Bronchial epithelial cell (primary cell): ENCODE measurements around the gene KIF22. TPM values are rescaled to one million over a fixed set of nuclear protein-coding genes. Genes with fewer than 3 reads are reported as not detected.
"Not testable (repeated sequence)": the region's sequence is repeated elsewhere in the genome, so short reads cannot be mapped to it uniquely, and the experiment has no call there.

ENCODE experiments used
- DNase-seq: peaks from one replicate; pipeline ENCODE4 v3.0.0-alpha.2; 2010; ENCODE audit warnings: low read depth
- FAIRE-seq: peaks from 2 replicates; lab custom pipeline; 2011; peaks lifted over from hg19 to GRCh38; lab: Jason Lieb, UNC
- H3K27me3 ChIP-seq: 2 replicates; pipeline ENCODE4 v1.5.1; 2011; ENCODE audit warnings: low read length; ENCODE audit not compliant: control insufficient read depth, insufficient read depth
- H3K36me3 ChIP-seq: 2 replicates; pipeline ENCODE4 v1.5.1; 2011; ENCODE audit warnings: low read length; ENCODE audit not compliant: control insufficient read depth, insufficient read depth
- H3K4me3 ChIP-seq: 2 replicates; pipeline ENCODE4 v1.5.1; 2011; ENCODE audit warnings: mild to moderate bottlenecking, low read depth, low read length, control low read depth
- total RNA-seq: library from RNA; depleted of rRNA; stranded (reverse); fragments of >200 nt; gene quantifications from 2 replicates; pipeline ENCODE4 v1.2.1, GENCODE V29; 2014
- TF ChIP-seq, protein P1 (sequence below): IDR thresholded peaks from 2 replicates; pipeline ENCODE4 v1.5.1; 2011; ENCODE audit warnings: mild to moderate bottlenecking, moderate library complexity, low read length, control low read depth, inconsistent platforms; ENCODE audit not compliant: insufficient read depth, severe bottlenecking

The KIF22 gene
- total RNA-seq, 1 donor from 2014 or later = 11.3 TPM

DNA sequence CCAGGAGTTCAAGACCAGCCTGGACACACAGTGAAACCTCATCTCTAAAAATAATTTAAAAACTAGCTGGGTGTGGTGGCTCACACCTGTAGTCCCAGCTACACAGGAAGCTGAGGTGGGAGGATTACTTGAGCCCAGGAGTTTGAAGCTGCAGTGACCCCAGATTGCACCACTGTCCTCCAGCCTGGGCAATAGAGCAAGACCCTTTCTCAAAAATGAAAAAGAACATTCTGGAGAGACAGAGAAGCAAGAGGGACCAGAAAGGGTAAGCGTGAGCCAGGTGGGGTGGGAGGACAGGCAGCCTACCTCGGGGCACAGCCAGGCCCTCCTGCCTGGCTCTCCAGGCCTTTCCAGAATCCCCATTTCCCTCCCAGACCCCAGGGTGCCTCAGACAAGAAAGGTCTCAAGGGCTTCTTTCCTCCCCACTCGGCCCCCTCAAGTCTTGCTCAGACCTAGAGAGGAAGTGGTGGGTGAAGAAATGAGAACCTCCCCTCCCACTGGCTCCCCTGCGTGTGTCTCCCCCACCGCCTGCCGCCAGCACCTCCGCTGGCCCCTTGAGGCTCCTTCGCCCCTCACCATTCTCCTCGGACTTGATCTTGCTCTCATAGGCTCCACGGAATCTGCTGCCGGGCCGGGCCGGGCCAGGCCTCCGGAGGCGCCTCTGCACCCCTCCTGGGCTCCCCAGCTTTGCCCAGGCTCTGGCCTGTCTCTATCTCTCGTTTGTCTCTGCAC lies 45.3 kb upstream of the KIF22 start:
- no peak for FAIRE-seq
- no peak for DNase-seq
- no peak overlapping the region for H3K4me3 ChIP-seq

DNA sequence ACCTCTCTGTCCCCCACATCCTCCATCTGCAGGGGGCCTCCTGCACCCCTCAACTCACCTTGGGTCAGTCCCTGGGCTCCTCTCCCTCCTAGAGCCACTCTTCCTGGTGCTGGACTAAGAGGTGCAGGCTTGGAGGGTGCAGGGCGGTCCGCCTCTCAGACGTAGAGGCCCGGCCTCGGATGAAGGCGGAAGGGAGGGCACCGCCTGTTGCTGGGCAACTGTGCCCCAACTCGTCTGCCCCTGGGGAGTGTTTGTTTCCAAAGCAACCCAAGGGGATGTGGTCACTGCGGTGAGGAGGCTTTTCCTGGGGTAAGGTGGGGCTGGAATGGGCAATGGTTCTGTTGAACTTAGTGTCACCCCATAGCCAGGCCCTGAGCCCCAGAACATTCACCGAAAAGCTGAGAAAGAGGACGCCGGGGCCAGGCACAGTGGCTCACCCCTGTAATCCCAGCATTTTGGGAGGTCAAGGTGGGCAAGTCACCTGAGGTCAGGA lies 44.7 kb upstream of the KIF22 start, which contains the start of gene C16orf54:
C16orf54 (minus strand) TSS at position 138 of the 493 bp plus-strand sequence. CDS start 1,039 bp downstream, outside the sequence.
- Histone ChIP-seq H3K36me3 (no peaks in the 10 kb centered on the region), H3K27me3 (no peaks in the 10 kb centered on the region), H3K4me3 (no peak within 1 kb of the TSS)
- no peak for DNase-seq
- TF ChIP-seq, protein P1, sequence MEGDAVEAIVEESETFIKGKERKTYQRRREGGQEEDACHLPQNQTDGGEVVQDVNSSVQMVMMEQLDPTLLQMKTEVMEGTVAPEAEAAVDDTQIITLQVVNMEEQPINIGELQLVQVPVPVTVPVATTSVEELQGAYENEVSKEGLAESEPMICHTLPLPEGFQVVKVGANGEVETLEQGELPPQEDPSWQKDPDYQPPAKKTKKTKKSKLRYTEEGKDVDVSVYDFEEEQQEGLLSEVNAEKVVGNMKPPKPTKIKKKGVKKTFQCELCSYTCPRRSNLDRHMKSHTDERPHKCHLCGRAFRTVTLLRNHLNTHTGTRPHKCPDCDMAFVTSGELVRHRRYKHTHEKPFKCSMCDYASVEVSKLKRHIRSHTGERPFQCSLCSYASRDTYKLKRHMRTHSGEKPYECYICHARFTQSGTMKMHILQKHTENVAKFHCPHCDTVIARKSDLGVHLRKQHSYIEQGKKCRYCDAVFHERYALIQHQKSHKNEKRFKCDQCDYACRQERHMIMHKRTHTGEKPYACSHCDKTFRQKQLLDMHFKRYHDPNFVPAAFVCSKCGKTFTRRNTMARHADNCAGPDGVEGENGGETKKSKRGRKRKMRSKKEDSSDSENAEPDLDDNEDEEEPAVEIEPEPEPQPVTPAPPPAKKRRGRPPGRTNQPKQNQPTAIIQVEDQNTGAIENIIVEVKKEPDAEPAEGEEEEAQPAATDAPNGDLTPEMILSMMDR = no peak
- FAIRE-seq = no peak

More for the DNA sequence above, 45.3 kb upstream of the KIF22 start:
- Histone ChIP-seq H3K36me3 (no peaks in the 10 kb centered on the region), H3K27me3 (no peaks in the 10 kb centered on the region)
- TF ChIP-seq, protein P1 = no peak

DNA sequence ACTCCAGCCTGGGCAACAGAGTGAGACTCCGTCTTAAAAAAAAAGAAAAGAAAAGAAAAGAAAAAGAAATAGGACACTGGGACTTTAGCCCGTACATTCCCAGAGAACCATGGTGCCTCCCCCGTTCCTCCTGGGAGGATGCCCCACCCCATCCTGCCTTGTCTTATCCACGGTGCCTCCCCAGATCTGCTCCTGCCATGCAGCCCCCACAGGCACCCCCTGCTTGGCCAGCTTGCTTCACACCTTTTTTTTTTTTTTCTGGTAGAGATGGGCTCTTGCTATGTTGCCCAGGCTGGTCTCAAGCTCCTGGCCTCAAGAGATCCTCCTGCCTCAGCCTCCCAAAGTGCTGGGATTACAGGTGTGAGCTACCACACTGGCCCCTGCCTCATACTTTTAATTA lies 44.0 kb upstream of the KIF22 start:
- not testable (repeated sequence) for H3K36me3 ChIP-seq, H3K27me3 ChIP-seq, DNase-seq, H3K4me3 ChIP-seq, FAIRE-seq

DNA sequence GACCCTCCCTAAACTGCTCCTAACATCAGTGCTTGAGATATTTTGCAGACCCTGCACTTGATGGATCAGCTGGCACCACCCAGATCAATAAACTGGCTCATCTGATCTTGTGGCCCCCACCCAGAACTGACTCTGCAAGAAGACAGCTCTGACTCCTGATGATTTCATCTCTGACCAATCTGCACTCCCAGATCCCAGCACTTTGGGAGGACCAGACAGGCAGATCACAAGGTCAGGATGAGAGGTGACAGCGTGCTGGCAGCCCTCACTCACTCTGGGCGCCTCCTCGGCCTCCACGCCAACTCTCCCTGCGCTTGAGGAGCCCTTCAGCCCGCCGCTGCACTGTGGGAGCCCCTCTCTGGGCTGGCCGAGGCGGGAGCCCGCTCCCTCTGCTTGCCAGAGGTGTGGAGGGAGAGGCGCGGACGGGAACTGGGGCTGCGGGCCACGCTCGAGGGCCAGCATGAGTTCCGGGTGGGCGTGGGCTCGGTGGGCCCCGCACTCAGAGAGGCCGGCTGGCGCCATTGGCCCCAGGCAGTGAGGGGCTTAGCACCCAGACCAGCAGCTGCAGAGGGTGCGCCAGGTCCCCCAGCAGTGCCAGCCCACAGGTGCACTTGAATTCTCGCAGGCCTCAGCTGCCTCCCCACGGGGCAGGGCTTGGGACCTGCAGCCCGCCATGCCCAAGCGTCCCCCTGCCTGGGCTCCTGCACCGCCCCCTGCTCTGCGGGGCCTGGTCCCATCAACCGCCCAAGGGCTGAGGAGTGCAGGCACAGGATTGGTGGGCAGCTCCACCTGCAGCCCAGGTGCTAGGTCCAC lies 42.4 kb upstream of the KIF22 start:
- DNase-seq = no peak
- Histone ChIP-seq H3K4me3 (no peak overlapping the region), H3K36me3 (no peaks in the 10 kb centered on the region), H3K27me3 (no peaks in the 10 kb centered on the region)
- FAIRE-seq = no peak
- TF ChIP-seq, protein P1 = no peak

DNA sequence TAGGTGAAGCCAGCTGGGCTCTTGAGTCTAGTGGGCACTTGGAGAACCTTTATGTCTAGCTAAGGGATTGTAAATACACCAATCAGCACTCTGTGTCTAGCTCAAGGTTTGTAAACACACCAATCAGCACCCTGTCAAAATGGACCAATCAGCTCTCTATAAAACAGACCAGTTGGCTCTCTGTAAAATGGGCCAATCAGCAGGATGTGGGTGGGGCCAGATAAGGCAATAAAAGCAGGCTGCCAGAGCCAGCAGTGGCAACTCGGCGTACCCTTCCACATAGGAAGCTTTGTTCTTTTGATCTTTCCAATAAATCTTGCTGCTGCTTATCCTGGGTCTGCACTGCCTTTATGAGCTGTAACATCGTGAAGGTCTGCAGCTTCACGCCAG lies 41.8 kb upstream of the KIF22 start:
- H3K27me3 ChIP-seq, FAIRE-seq, H3K4me3 ChIP-seq, DNase-seq, H3K36me3 ChIP-seq: not testable (repeated sequence)

DNA sequence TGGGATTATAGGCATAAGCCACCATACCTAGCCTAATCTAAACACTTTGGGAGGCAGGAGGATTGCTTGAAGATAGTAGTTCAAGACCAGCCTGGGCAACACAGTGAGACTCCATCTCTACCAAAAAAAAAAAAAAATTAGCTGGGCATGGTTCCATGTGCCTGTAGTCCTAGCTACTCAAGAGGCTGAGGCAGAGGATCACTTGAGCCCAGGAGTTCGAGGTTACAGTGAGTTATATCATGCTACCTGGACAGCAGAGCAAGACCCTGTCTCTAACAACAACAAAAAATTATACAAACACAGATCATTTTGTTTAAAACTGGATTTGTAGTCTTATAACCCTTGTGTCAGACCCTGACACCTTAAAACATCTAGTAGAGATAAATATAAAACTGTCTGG lies 37.0 kb upstream of the KIF22 start:
- Histone ChIP-seq H3K4me3 (no peak overlapping the region), H3K36me3 (no peaks in the 10 kb centered on the region), H3K27me3 (no peaks in the 10 kb centered on the region)
- DNase-seq (no peak), FAIRE-seq (no peak)
- TF ChIP-seq, protein P1 = no peak
